EH (cell line): ENCODE measurements around the gene MIEN1.
"Not testable (repeated sequence)": the region's sequence is repeated elsewhere in the genome, so short reads cannot be mapped to it uniquely, and the experiment has no call there.

Experiments used
- DNase-seq: peaks from one replicate; pipeline ENCODE4 v3.0.0-alpha.2; 2015; ENCODE audit warnings: low read depth

Gene MIEN1

DNA sequence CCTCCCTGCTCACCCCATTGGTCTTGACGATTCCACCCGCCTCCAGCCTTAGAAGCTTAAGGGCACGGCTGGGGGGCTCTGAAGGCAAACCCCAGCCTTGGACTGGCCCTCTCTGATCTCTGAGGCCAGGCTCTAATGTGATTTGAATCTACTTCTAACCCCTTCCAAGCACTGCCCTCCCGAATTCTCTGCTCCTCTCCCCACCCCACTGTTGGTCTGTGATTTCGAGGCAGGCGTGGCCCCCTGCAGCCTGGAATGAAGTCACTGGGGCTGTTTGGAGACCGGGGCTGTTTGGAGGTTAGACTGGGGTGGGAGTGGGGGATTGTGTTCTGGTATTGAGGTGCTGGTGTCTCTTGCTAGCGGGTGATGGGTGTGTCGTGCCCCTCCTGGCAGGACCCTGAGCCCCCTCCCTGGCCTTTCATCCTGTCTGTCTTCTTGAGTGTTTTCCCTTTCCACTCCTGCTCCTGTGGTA is 9.6 kb upstream of the MIEN1 start:
- no peak for DNase-seq

DNA sequence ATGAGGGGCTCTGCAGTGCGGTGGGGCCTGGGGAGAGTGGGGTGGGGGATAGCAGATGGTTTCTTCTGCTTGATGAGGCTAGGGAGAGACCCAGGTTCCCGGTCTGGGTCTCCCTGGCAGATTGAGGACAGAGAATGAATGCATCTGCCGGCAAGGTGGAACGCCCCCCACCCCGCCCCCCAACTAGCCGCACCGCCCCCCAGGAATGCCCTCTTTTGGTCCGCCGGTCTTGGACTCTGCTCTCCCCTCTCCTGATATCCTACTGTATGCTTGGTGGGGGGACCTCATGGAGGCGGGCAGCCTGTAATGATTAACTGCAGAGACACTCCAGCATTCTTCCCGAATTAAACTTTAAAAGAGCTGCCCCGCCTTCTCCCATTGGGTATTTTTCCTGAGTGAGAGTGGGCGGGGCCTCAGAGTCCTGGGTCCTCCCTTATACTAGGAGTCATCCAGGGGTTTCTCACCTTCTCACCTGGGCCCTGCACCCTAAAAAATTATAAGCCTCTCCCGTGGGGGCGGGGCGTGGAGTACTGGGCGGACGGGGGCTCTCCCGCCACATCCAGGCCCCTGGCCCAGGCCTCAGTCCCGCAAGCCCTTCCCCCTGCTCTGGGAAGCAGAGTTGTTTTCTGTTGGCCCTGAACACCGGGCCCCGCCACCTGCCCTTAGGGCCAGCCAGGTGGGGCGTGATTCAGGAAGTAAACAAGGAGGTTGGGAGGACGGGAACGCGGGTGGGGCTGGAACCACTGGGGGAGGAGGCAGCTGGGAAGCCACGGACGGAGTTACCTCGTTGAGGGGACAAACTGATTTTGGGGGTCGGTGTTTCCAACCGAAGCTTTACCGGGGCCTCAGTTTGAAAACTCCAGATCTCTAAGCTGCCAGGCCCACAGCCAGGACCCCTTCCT is 8.9 kb upstream of the MIEN1 start:
- DNase-seq: peak; percentile 68

GRCh38 chr17:39738568-39738901 is 8.2 kb upstream of the MIEN1 start:
- no peak for DNase-seq

DNA sequence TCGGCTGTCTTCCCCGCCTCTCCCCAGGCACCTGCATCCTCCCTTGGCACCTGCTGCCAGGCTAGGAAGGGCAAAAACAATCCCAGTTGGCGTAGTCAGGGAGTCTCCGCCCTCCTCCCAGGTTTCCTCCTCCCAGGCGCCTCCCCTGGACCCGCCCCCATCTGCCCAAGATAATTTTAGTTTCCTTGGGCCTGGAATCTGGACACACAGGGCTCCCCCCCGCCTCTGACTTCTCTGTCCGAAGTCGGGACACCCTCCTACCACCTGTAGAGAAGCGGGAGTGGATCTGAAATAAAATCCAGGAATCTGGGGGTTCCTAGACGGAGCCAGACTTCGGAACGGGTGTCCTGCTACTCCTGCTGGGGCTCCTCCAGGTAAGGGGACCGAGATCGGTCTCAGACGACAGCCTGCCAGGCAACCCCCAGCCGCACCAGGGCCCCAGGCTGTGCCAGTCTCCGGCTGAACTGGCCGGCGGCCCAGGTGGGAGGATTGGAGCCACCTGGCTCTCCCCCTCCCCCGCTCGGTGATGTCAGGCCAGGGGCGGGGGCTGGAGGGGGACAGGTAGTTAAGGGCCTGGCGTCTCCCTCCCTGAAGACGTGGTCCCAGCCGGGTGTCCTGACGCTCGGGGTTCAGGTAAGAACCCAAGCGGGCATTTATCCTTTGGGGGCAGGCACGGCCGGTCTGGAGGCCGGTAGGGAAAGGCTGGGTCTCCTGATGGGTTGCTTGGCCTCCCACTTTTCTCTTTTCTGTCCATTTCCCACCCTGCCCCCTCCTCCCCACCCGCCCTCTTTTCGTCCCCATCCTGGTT is 7.6 kb upstream of the MIEN1 start, which contains the start of gene GRB7:
Gene GRB7, plus strand, starts transcription at position 179 of the 808 bp plus-strand sequence. CDS start 4,364 bp downstream, outside the sequence.
- DNase-seq: no peak

- DNase-seq: no peak
Observed at GRCh38 chr17:39737206-39737759, 7.0 kb upstream of the MIEN1 start.

DNA sequence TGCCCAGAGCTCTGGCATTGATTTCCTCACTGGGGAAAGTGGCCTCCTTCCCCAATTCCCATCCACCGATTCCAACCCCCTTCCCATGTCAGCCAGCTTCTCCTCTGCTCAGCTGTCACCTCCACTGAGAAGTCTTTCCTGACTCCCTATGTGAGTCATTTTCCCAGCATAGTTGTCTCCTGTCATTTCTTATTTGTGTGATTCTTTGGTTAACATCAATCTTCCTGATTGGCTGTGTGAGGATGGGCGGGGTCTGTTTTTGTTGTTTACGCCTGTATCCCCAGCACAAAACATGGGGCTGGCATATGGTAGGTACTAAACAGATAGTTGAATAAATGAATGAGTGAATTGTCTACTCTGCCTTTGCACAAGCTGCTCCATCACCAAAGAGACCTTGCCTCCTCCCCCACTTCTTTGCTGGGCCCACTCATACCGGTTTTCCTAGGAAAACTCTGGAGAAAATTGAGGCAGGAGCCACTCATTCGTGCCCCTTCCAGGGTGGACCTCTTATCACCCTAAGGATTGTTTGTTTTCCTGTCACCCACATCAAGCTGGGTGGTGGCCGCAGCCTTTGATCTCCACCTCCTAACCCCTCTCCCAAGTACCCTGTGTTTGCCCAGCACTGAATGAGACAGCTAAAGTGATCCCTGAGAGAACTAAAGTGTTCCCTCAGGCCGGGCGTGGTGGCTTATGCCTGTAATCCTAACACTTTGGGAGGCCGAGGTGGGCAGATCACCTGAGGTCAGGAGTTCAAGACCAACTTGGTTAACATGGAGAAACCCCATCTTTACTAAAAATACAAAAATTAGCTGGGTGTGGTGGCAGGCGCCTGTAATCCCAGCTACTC is 6.2 kb upstream of the MIEN1 start:
- DNase-seq: peak; percentile 55

DNA sequence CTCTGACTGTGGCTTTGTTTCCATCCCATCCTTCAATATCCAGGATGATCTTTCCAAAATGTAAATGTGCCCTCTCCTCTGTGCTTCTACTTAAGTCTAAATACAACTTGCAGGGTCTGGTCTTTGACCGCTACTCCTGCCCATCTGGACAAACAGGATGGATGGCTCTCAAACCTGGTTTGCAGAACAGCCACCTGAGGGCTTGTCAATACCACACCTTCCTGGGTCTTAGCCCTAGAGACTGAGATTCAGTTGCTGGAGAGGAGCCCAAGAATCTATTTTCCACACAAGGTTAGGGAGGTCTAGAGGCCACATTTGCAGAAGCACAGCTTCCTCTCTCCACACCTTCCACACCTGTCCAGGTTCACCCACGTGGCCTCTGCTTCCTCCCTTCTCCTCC is 5.5 kb upstream of the MIEN1 start:
- no peak for DNase-seq

DNA sequence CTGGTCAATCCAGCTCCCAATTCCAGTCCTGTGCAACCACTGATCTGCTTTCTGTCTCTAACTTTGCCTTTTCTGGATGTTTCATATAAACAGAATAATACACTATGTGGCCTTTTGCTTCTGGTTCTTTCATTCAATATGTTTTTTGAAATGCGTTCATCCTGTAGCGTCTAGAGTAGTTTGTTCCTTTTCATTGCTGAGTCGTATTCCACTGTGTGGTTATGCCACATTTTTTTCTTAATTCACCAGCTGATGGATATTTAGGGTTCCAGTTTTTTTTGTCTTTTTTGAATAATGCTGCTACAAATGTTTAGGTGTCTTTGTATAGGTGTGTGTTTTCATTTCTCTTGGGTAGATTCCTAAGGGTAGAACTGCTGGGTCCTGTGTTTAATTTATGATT is 2.3 kb upstream of the MIEN1 start:
- DNase-seq: no peak

GRCh38 chr17:39729280-39729851 is 966 bp downstream of the MIEN1 start:
- peak; percentile 26 for DNase-seq

DNA sequence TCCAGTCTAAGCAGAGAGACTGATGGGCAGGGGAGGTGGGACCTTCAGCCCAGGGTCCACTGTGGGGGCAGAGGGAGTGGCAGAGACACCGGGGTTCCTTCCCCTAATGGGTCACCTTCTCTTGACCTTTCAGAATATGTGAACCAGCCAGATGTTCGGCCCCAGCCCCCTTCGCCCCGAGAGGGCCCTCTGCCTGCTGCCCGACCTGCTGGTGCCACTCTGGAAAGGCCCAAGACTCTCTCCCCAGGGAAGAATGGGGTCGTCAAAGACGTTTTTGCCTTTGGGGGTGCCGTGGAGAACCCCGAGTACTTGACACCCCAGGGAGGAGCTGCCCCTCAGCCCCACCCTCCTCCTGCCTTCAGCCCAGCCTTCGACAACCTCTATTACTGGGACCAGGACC is 2.8 kb downstream of the MIEN1 start:
- no peak for DNase-seq

- no peak for DNase-seq
Observed at GRCh38 chr17:39726617-39727016, 3.7 kb downstream of the MIEN1 start.

GRCh38 chr17:39725923-39726322 is 4.4 kb downstream of the MIEN1 start:
- not testable (repeated sequence) for DNase-seq

DNA sequence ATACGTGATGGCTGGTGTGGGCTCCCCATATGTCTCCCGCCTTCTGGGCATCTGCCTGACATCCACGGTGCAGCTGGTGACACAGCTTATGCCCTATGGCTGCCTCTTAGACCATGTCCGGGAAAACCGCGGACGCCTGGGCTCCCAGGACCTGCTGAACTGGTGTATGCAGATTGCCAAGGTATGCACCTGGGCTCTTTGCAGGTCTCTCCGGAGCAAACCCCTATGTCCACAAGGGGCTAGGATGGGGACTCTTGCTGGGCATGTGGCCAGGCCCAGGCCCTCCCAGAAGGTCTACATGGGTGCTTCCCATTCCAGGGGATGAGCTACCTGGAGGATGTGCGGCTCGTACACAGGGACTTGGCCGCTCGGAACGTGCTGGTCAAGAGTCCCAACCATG is 5.6 kb downstream of the MIEN1 start:
- DNase-seq: no peak

- DNase-seq: no peak
Observed at GRCh38 chr17:39722965-39723848, 7.1 kb downstream of the MIEN1 start.

DNA sequence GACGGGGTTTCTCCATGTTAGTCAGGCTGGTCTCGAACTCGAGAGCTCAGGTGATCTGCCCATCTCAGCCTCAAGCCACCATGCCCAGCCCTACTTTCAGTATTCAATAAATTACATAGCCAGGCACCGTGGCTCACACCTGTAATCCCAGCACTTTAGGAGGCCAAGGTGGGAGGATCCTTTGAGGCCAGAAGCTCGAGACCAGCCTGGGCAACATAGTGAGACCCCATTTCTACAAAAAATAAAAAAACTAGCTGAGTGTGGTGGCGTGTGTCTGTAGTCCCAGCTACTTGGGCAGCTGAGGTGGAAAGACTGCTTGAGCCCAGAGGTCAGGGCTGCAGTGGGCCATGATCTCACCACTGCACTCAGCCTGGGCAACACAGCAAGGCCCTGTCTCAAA is 8.2 kb downstream of the MIEN1 start:
- no peak for DNase-seq

DNA sequence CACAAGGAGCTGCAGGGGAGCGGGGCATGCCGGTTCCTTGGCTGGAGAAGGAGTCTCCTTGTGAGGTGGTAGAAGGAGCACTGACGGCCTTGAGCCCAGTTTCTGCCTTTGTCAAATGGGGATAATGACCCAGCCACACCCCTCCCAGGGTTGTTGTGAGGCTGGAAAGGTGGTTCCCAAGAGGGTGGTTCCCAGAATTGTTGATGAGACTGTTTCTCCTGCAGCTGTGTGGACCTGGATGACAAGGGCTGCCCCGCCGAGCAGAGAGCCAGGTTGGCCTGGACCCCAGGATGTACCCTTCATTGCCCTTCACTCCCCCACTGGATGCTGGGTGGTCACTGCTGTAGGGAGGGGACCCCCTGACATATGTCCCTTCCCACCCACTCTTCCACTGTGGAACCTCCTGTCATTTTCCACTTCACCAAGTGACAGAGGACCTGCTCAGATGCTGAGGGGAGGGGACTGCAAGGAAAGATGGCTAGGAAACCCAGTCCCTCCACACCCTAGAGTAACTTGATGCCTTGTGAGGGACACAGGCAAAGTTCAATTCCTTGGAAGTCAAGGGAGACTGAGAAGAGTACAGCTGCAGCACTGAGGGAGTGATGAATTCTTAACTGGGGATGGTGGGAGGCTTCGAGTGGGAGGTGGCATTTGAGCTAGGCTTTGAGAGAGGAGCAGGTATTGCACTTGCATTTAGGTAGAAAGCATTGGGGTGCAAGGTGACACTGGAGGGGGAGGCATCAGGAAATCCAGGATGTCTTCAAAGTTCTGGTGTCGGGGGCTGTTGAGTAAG is 10.6 kb downstream of the MIEN1 start:
- DNase-seq: no peak

DNA sequence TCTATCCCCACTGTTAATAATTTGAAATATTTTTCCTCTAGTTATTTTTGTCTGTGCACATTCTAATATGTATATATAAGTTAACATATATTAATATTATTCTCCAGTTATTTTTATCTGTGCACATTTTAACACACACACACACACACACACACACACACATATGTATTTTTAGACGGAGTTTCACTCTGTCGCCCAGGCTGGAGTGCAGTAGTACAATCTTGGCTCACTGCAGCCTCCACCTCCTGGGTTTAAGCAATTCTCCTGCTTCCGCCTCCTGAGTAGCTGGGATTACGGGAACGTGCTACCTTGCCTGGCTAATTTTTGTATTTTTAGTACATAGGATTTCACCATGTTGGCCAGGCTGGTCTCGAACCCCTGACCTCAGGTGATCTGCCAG is 12.7 kb downstream of the MIEN1 start:
- no peak for DNase-seq

DNA sequence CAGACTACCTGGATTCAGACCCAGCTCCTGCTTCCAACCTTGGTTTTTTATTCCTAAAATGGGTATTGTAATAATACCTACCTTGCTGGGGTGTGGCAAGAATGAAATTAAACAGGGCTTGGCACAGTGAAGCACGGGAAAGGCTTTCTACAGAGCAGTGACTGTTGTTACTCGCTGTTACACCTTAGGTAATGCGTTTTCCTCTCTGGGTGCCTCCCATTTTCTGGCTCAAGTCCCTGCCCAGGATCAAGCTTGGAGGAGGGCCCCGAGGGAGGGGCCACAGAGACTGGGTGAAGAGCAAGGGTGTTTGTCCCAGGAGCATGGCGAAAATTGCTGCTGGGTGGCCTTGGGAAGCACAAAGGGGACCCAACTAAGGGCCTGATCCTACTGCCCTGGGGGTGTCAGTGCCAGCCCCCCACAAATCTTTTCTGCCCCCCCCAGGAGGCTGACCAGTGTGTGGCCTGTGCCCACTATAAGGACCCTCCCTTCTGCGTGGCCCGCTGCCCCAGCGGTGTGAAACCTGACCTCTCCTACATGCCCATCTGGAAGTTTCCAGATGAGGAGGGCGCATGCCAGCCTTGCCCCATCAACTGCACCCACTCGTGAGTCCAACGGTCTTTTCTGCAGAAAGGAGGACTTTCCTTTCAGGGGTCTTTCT is 13.3 kb downstream of the MIEN1 start:
- DNase-seq: no peak
